Hepatocyte (in vitro differentiated cells): ENCODE measurements around the gene SNCAIP. TPM values are rescaled to one million over a fixed set of nuclear protein-coding genes. Genes with fewer than 3 reads are reported as not detected.

Source experiments
- DNase-seq: peaks from one replicate; pipeline ENCODE4 v3.0.0-alpha.2; 2016; ENCODE audit warnings: low spot score
- H2AFZ ChIP-seq: fragments of 200-600 bp; sonication (generic); 2 replicates; pipeline ENCODE4 v1.6.0; 2016; ENCODE audit warnings: antibody characterized with exemption, mild to moderate bottlenecking
- H3K27ac ChIP-seq: fragments of 200-600 bp; sonication (generic); 2 replicates; pipeline ENCODE4 v1.5.1; 2016; ENCODE audit warnings: mild to moderate bottlenecking
- H3K27me3 ChIP-seq: fragments of 200-600 bp; sonication (generic); 2 replicates; pipeline ENCODE4 v1.6.1; 2016
- H3K36me3 ChIP-seq: fragments of 200-600 bp; sonication (generic); replicated peaks from 2 replicates; pipeline ENCODE4 v1.5.1; 2016; ENCODE audit warnings: low read depth; ENCODE audit not compliant: insufficient read depth
- H3K4me1 ChIP-seq: fragments of 200-600 bp; sonication (generic); 2 replicates; pipeline ENCODE4 v1.5.1; 2016; ENCODE audit warnings: mild to moderate bottlenecking, moderate library complexity; ENCODE audit not compliant: insufficient read depth
- H3K4me2 ChIP-seq: fragments of 200-600 bp; sonication (generic); 2 replicates; pipeline ENCODE4 v1.6.0; 2016
- H3K4me3 ChIP-seq: fragments of 200-600 bp; sonication (generic); 2 replicates; pipeline ENCODE4 v1.5.1; 2016; ENCODE audit warnings: mild to moderate bottlenecking
- H3K79me2 ChIP-seq: fragments of 200-600 bp; sonication (generic); 2 replicates; pipeline ENCODE4 v1.6.0; 2017; ENCODE audit warnings: mild to moderate bottlenecking
- H3K9me2 ChIP-seq: fragments of 200-600 bp; sonication (generic); replicated peaks from 2 replicates; pipeline ENCODE4 v1.6.0; 2017; ENCODE audit warnings: mild to moderate bottlenecking; ENCODE audit not compliant: insufficient read depth
- H3K9me3 ChIP-seq: fragments of 200-600 bp; sonication (generic); 2 replicates; pipeline ENCODE4 v1.5.1; 2016; ENCODE audit warnings: low read depth, mild to moderate bottlenecking
- H4K20me1 ChIP-seq: fragments of 200-600 bp; sonication (generic); 2 replicates; pipeline ENCODE4 v1.6.0; 2016; ENCODE audit warnings: mild to moderate bottlenecking; ENCODE audit not compliant: insufficient read depth, poor library complexity, severe bottlenecking
- EZH2 ChIP-seq: fragments of 200-600 bp; sonication (generic); IDR thresholded peaks from 2 replicates; pipeline ENCODE4 v1.6.1; 2016; ENCODE audit warnings: antibody characterized with exemption, mild to moderate bottlenecking, borderline replicate concordance
- EZH2phosphoT487 ChIP-seq: fragments of 200-600 bp; sonication (generic); IDR thresholded peaks from one replicate; pipeline ENCODE4 v1.6.1; 2018; ENCODE audit warnings: antibody characterized with exemption, mild to moderate bottlenecking, low read depth, moderate library complexity; ENCODE audit not compliant: unreplicated experiment, severe bottlenecking
- WGBS: methylation state at CpG from one replicate; pipeline ENCODE4 v1.1.6; 2016; ENCODE audit warnings: low lambda C conversion rate; ENCODE audit errors: missing lambda C conversion rate; 5-methylcytosine and 5-hydroxymethylcytosine counted together
- polyA plus RNA-seq: library from polyadenylated mRNA; unstranded; fragments of >200 nt; fragmentation: Nextera tagmentation; extraction: Ambion mirVana; gene quantifications from 2 replicates; pipeline ENCODE4 v1.2.1, GENCODE V29; 2016
- total RNA-seq: library from RNA; depleted of rRNA; stranded (reverse); fragments of >200 nt; gene quantifications from 2 replicates; pipeline ENCODE4 v1.2.3, GENCODE V29; 2014
- TF ChIP-seq, protein P1 (sequence below): fragments of 200-600 bp; sonication (generic); IDR thresholded peaks from 2 replicates; pipeline ENCODE4 v1.5.1; 2016; ENCODE audit warnings: antibody characterized with exemption, mild to moderate bottlenecking; ENCODE audit not compliant: poor library complexity

The SNCAIP gene
- total and polyA plus RNA-seq, 2 experiments from 2014 or later: 7.1 to 19.1 TPM

DNA sequence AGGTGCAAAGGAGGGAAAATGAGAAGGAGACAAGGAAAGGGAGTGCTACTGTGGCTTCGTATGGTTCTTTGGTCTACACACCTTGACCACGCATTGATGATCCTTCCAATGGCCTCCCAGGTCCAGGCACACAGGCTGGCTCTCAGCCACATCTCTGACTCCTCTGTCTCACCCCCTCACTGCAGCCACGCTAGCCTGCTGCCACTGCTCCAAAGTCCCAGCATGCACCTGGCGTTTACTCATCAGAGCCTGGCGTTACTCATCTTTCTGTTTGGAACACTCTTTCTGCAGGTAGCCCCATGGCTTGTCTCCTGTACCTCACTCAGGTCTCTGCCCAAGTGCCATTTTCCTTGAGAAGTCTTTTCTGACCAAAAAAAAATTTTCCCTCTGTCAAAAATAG is 195.5 kb downstream of the SNCAIP start:
- H3K4me3 ChIP-seq: no peak overlapping the region
- no peaks in the 10 kb centered on the region for H4K20me1 ChIP-seq
- H2AFZ ChIP-seq: no peak overlapping the region
- no peak overlapping the region for H3K27ac ChIP-seq
- no peaks in the 10 kb centered on the region for H3K9me2 ChIP-seq
- no peaks in the 10 kb centered on the region for H3K9me3 ChIP-seq
- no peaks in the 10 kb centered on the region for H3K36me3 ChIP-seq
- 87% methylated on average over 5 of the region's 5 CpGs for WGBS
- no peak for DNase-seq
- no peaks in the 10 kb centered on the region for H3K27me3 ChIP-seq
- no peaks in the 10 kb centered on the region for H3K79me2 ChIP-seq
- no peak for TF ChIP-seq EZH2
- TF ChIP-seq, protein P1, sequence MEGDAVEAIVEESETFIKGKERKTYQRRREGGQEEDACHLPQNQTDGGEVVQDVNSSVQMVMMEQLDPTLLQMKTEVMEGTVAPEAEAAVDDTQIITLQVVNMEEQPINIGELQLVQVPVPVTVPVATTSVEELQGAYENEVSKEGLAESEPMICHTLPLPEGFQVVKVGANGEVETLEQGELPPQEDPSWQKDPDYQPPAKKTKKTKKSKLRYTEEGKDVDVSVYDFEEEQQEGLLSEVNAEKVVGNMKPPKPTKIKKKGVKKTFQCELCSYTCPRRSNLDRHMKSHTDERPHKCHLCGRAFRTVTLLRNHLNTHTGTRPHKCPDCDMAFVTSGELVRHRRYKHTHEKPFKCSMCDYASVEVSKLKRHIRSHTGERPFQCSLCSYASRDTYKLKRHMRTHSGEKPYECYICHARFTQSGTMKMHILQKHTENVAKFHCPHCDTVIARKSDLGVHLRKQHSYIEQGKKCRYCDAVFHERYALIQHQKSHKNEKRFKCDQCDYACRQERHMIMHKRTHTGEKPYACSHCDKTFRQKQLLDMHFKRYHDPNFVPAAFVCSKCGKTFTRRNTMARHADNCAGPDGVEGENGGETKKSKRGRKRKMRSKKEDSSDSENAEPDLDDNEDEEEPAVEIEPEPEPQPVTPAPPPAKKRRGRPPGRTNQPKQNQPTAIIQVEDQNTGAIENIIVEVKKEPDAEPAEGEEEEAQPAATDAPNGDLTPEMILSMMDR: no peak
- TF ChIP-seq EZH2phosphoT487: no peak
- H3K4me1 ChIP-seq: peaks cover 17% of the 10 kb centered on the region
- H3K4me2 ChIP-seq: no peak overlapping the region

DNA sequence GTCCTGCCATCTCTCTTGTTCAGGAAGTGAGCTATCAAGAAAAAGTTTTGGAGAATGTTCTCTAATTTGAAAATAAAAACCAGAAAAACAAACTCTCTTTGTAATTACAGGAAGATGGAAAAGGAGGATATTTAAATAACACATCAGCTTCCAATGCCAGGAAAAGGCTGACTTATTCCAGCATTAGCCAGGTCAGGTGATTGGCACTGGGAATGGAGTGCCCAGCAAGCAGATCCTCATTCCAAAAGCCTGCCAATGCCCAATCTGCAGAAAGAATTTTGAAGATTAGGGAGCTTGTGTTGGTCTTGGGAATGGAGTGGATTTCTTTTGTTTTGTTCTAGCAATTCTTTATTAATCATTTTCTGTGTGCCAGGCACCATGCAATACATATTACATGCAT is 196.6 kb downstream of the SNCAIP start:
- no peaks in the 10 kb centered on the region for H3K27me3 ChIP-seq
- DNase-seq: no peak
- no peaks in the 10 kb centered on the region for H3K36me3 ChIP-seq
- no peaks in the 10 kb centered on the region for H4K20me1 ChIP-seq
- H3K4me1 ChIP-seq: peaks cover 17% of the 10 kb centered on the region
- no peak overlapping the region for H3K27ac ChIP-seq
- H2AFZ ChIP-seq: no peak overlapping the region
- TF ChIP-seq, protein P1: no peak
- no peak for TF ChIP-seq EZH2
- no peak for TF ChIP-seq EZH2phosphoT487
- no peaks in the 10 kb centered on the region for H3K9me2 ChIP-seq
- H3K79me2 ChIP-seq: no peaks in the 10 kb centered on the region
- no peaks in the 10 kb centered on the region for H3K9me3 ChIP-seq
- H3K4me3 ChIP-seq: no peak overlapping the region
- H3K4me2 ChIP-seq: no peak overlapping the region

Other genes with a start within 250 kb of the SNCAIP start
- 98.2 and 120 TPM in 2 replicates for gene LOX, start 234.0 kb upstream of the SNCAIP start, total RNA-seq
- 216 and 238 TPM in 2 replicates for gene LOX, start 234.0 kb upstream of the SNCAIP start, polyA plus RNA-seq
- 0.43 and 1.9 TPM in 2 replicates for gene ZNF474, start 182.7 kb upstream of the SNCAIP start, total RNA-seq
- gene ZNF474, start 182.7 kb upstream of the SNCAIP start, polyA plus RNA-seq: 1.7 and 2.8 TPM in 2 replicates